Esophagus squamous epithelium (tissue), 5 donors: ENCODE results near the gene TSHZ2. TPM values are rescaled to one million over a fixed set of nuclear protein-coding genes. Genes with fewer than 3 reads are reported as not detected.

ENCODE experiments used
- DNase-seq: peaks from one replicate; lab custom pipeline; 2025; lab: John Stamatoyannopoulos, UW
- H3K27ac ChIP-seq, 4 donors: fragments of 200-600 bp; sonication (generic); one replicate each; pipeline ENCODE4 v1.5.1; 2016 to 2019; ENCODE audit warnings: mild to moderate bottlenecking in 1 of 4
- H3K27me3 ChIP-seq, 4 donors: fragments of 200-600 bp; sonication (generic); 1 replicate in 3 of 4; 2 replicates in 1 of 4; pipeline versions ENCODE4 v1.5.1 to v1.6.0; 2017 to 2021; ENCODE audit warnings: antibody characterized with exemption in 1 of 4
- H3K36me3 ChIP-seq, 3 donors: fragments of 200-600 bp; sonication (generic); one replicate each; pipeline ENCODE4 v1.5.1; 2016 to 2019
- H3K4me1 ChIP-seq, 3 donors: fragments of 200-600 bp; sonication (generic); one replicate each; pipeline ENCODE4 v1.5.1; 2017 to 2019
- H3K4me3 ChIP-seq, 4 donors: fragments of 200-600 bp; sonication (generic); 1 replicate in 3 of 4; 2 replicates in 1 of 4; pipeline ENCODE4 v1.5.1; 2016 to 2019; ENCODE audit warnings: mild to moderate bottlenecking in 2 of 4, moderate library complexity in 1 of 4
- H3K9me3 ChIP-seq, 3 donors: fragments of 200-600 bp; sonication (generic); one replicate each; pipeline ENCODE4 v1.5.1; 2016 to 2019
- POLR2A ChIP-seq, 4 donors: fragments of 450-650 bp; IDR thresholded peaks; one replicate each; pipeline ENCODE4 v1.6.1; 2017; ENCODE audit warnings: antibody characterized with exemption in 4 of 4, mild to moderate bottlenecking in 4 of 4, moderate library complexity in 3 of 4
- WGBS, 2 donors: methylation state at CpG; one replicate each; pipeline ENCODE4 v1.1.5; 2018; 5-methylcytosine and 5-hydroxymethylcytosine counted together
- intact Hi-C: fragments of 100-400 bp; cut with DNase I; formaldehyde crosslinking; loops from one replicate; pipeline ENCODE4 v1.15.0; 2022
- total RNA-seq, 4 donors: library from RNA; depleted of rRNA; stranded (reverse); fragments of >200 nt; gene quantifications; one replicate each; pipeline ENCODE4 v1.1.0, GENCODE V29; 2016
- TF ChIP-seq, protein P1 (sequence below), 6 experiments: fragments of 450-650 bp in 4 of 6; fragments of 200-600 bp in 2 of 6; sonication (generic) in 2 of 6; IDR thresholded peaks; one replicate each; pipeline ENCODE4 v1.5.1; 2016 to 2019; ENCODE audit warnings: antibody characterized with exemption in 6 of 6, mild to moderate bottlenecking in 4 of 6, moderate library complexity in 4 of 6
- donor health status: DM: yes; HTN: yes; CAD: no.

The TSHZ2 gene
- total RNA-seq, 4 donors from 2014 or later = 4.7 to 22.0 (median 12.9) TPM

DNA sequence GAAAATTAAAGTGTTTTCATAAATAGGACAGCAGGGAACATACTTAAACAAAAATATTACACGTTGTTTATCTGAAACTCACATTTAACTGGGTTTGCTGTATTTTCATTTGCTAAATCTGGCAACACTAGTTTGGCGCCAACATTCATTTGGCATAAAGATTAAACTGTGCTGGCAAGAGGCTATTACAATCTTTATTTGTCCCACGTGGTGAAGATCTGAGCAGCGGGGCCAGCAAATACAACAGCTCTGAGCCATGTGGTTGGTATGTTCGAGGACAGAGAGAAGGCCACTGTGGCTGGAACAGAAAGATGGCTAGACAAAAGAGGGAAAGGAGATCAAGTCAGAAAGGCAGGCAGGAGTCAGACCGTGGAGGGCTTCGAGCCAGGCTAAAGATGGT, 387.3 kb downstream of the TSHZ2 start:
- H3K4me1 ChIP-seq = peaks cover 0 to 4% (median 0%) of the 10 kb centered on the region in 3 donors
- TF ChIP-seq POLR2A (IDR thresholded peaks at IDR 0.05) = no peak
- TF ChIP-seq, protein P1, sequence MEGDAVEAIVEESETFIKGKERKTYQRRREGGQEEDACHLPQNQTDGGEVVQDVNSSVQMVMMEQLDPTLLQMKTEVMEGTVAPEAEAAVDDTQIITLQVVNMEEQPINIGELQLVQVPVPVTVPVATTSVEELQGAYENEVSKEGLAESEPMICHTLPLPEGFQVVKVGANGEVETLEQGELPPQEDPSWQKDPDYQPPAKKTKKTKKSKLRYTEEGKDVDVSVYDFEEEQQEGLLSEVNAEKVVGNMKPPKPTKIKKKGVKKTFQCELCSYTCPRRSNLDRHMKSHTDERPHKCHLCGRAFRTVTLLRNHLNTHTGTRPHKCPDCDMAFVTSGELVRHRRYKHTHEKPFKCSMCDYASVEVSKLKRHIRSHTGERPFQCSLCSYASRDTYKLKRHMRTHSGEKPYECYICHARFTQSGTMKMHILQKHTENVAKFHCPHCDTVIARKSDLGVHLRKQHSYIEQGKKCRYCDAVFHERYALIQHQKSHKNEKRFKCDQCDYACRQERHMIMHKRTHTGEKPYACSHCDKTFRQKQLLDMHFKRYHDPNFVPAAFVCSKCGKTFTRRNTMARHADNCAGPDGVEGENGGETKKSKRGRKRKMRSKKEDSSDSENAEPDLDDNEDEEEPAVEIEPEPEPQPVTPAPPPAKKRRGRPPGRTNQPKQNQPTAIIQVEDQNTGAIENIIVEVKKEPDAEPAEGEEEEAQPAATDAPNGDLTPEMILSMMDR (IDR thresholded peaks at IDR 0.05) = no peak
- no peaks in the 10 kb centered on the region for H3K27me3 ChIP-seq
- H3K9me3 ChIP-seq = peaks cover 0 to 11% (median 0%) of the 10 kb centered on the region in 3 donors
- no peaks in the 10 kb centered on the region for H3K36me3 ChIP-seq
- intact Hi-C loops = no loop called here
- H3K27ac ChIP-seq = no peak overlapping the region
- WGBS, 2 donors = 68 to 74% methylated on average over 7 of the region's 7 CpGs
- no peak overlapping the region for H3K4me3 ChIP-seq
- DNase-seq = no peak

- TF ChIP-seq POLR2A (IDR thresholded peaks at IDR 0.05) = no peak
- TF ChIP-seq, protein P1 (IDR thresholded peaks at IDR 0.05) = no peak
- Histone ChIP-seq H3K4me1 (peaks cover 0 to 15% (median 0%) of the 10 kb centered on the region in 3 donors), H3K27me3 (no peaks in the 10 kb centered on the region), H3K4me3 (no peak overlapping the region), H3K27ac (no peak overlapping the region), H3K9me3 (peaks cover 0 to 2% (median 0%) of the 10 kb centered on the region in 3 donors), H3K36me3 (no peaks in the 10 kb centered on the region)
- 73 to 76% methylated on average over 4 of the region's 6 CpGs for WGBS, 2 donors
- no peak for DNase-seq
- intact Hi-C loops = no loop called here
These were observed 388.7 kb downstream of the TSHZ2 start for GRCh38 chr20:53360852-53361251.

- WGBS, 2 donors = 74 to 91% methylated on average over 4 to 5 of the region's 8 CpGs
- no peak overlapping the region for H3K27ac ChIP-seq
- intact Hi-C loops = no loop called here
- no peaks in the 10 kb centered on the region for H3K9me3 ChIP-seq
- peaks cover 0 to 17% (median 0%) of the 10 kb centered on the region in 3 donors for H3K4me1 ChIP-seq
- H3K27me3 ChIP-seq = no peaks in the 10 kb centered on the region
- no peaks in the 10 kb centered on the region for H3K36me3 ChIP-seq
- no peak for DNase-seq
- H3K4me3 ChIP-seq = no peak overlapping the region
- TF ChIP-seq POLR2A (IDR thresholded peaks at IDR 0.05) = no peak
- TF ChIP-seq, protein P1 (IDR thresholded peaks at IDR 0.05) = no peak
These were observed 390.6 kb downstream of the TSHZ2 start for GRCh38 chr20:53362736-53363135.

DNA sequence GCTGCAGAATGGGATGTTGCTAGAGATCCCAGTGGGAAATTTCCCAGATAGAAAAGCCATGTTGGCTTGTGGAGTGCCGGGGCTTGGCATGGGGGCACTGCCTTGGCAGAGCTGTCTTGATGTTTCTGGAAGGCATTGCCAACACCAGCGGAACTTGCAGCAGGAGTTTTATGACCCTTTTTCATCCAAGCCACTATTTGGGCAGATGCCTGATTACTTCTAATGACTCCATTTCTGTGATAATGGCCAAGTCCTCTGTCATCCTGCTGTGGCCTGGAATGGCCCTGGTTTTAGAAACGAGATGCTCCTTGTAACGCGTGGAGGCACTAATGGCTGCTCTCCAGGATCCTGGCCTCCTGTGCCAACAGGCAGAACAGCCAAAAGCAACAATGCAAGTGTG, 392.5 kb downstream of the TSHZ2 start:
- Histone ChIP-seq H3K27me3 (no peaks in the 10 kb centered on the region), H3K4me3 (no peak overlapping the region), H3K36me3 (no peaks in the 10 kb centered on the region), H3K4me1 (peaks cover 0 to 17% (median 0%) of the 10 kb centered on the region in 3 donors), H3K27ac (no peak overlapping the region), H3K9me3 (no peaks in the 10 kb centered on the region)
- intact Hi-C loops = no loop called here
- TF ChIP-seq, protein P1 (IDR thresholded peaks at IDR 0.05) = no peak
- no peak for TF ChIP-seq POLR2A (IDR thresholded peaks at IDR 0.05)
- no peak for DNase-seq
- 33 to 45% methylated on average over 3 to 4 of the region's 5 CpGs for WGBS, 2 donors

DNA sequence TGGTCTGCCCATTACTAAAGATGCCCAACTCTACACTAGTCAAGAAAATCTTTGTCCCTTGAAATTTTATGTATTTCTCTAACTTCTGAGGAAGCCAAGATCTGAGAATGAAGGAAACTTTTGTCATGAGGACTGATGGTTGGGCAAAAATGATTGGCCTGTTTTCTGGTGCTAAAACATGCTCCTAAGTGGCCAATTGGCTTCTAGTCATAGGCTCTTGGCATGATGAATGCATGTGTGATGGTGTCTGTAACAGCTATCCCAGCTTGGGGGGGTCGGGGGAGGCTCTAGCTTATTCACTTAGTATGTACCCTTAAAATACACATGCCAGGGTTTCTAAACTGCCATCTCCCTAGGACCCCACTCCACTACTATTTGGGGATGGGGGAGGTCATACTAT, 392.9 kb downstream of the TSHZ2 start:
- 60 to 64% methylated on average over 1 of the region's 1 CpG for WGBS, 2 donors
- no peak for TF ChIP-seq POLR2A (IDR thresholded peaks at IDR 0.05)
- TF ChIP-seq, protein P1 (IDR thresholded peaks at IDR 0.05) = no peak
- intact Hi-C loops = no loop called here

More for the DNA sequence above, 392.9 kb downstream of the TSHZ2 start:
- no peak for DNase-seq
- no peaks in the 10 kb centered on the region for H3K36me3 ChIP-seq
- no peak overlapping the region for H3K4me3 ChIP-seq
- no peak overlapping the region for H3K27ac ChIP-seq
- no peaks in the 10 kb centered on the region for H3K27me3 ChIP-seq
- H3K4me1 ChIP-seq = peaks cover 0 to 17% (median 0%) of the 10 kb centered on the region in 3 donors
- H3K9me3 ChIP-seq = no peaks in the 10 kb centered on the region
